ENCODE results near the gene PPIF.

DNA sequence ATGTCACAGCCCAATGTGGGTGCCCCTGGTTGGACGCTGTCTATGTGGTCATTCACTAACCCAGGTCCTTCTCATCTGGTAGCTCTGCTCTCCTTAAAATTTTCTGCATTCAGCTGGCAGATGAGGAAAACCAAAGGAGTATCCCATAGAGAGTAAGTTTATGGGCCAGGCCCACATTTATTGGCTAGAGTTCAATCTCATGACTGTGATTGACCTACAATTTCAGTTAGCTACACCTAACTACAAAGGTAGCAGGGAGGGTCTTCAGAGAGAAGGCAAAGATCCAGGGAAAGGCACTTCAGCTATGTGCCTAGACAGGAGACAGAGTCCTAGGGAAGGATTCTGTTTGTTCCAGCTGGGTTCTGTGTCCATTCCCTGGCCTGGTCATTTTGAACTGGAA lies 23.7 kb upstream of the PPIF start:
- no peak for TF ChIP-seq POLR2A (IDR thresholded peaks at IDR 0.05)
- TF ChIP-seq, protein P1, sequence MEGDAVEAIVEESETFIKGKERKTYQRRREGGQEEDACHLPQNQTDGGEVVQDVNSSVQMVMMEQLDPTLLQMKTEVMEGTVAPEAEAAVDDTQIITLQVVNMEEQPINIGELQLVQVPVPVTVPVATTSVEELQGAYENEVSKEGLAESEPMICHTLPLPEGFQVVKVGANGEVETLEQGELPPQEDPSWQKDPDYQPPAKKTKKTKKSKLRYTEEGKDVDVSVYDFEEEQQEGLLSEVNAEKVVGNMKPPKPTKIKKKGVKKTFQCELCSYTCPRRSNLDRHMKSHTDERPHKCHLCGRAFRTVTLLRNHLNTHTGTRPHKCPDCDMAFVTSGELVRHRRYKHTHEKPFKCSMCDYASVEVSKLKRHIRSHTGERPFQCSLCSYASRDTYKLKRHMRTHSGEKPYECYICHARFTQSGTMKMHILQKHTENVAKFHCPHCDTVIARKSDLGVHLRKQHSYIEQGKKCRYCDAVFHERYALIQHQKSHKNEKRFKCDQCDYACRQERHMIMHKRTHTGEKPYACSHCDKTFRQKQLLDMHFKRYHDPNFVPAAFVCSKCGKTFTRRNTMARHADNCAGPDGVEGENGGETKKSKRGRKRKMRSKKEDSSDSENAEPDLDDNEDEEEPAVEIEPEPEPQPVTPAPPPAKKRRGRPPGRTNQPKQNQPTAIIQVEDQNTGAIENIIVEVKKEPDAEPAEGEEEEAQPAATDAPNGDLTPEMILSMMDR (IDR thresholded peaks at IDR 0.05) = no peak
